ENCODE results near the gene MAPK7. TPM values are rescaled to one million over a fixed set of nuclear protein-coding genes. Genes with fewer than 3 reads are reported as not detected.

Gene MAPK7
- total and polyA plus RNA-seq, 5 donors, result 9.0 to 16.7 (median 16.2) TPM

DNA sequence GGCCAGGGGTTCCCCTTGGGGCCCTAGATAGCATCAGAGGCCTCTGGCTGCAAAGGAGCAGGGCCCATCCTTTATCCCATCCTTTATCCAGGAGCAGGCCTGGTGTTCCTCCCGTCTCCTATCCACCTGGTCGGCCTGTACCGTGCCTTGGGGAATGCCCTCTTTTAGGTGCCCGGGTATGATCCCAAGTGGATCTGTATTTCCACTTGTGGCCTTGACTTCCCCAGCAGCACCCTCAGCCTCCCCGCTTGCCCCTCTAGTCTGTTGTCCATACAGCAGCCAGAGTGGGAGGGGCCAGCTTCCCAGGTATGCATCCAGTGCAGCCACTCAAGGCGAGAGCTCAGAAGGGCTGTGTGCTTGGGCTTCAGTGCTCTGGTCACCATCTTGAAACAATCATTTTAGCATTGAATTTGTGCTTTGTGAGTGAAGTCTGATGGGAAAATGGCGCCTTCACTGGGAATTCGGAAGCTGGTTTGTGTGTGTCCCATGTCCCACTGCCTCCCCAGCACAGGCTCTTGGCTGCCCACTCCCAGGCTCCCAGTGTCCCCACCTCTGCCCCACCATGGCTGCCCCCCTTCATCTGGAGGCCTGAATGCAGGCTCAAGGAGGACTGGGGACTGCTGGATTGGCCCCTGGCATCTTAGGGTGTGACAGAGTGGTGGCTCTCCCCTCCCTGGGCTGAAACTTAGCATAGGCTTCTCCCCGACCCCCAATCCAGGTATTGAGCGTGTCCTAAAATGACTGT, 29.5 kb downstream of the MAPK7 start:
- Histone ChIP-seq H3K27ac (ENCODE audit: low read length) (no peak overlapping the region), H3K4me1 (ENCODE audit: control insufficient read depth, insufficient read depth, low read length) (no peaks in the 10 kb centered on the region), H3K4me3 (ENCODE audit: low read length) (no peak overlapping the region), H3K27me3 (ENCODE audit: control insufficient read depth, insufficient read depth) (no peaks in the 10 kb centered on the region), H3K9me3 (ENCODE audit: control insufficient read depth, low read length) (no peaks in the 10 kb centered on the region)
- DNase-seq (no peak), ATAC-seq (no peak)
- WGBS, result 98% methylated on average over 10 of the region's 10 CpGs
- intact Hi-C loops (cut with DNase I), result no loop called here

DNA sequence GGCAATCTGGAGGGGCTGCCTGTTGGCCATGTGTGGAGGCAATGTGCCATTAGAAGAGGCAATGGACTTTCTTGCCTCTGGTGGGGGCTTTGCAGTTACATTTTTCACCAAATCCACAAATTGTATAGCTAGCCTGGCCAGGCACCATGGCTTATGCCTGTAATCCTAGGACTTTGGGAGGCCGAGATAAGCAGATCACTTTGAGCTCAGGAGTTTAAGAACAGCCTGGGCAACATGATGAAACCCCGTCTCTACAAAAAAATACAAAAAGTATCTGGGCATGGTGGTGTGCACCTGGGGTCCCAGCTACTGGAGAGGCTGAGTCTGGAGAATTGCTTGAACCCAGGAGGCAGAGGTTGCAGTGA, 30.0 kb downstream of the MAPK7 start:
- Histone ChIP-seq H3K9me3 (ENCODE audit: control insufficient read depth, low read length) (no peaks in the 10 kb centered on the region), H3K4me1 (ENCODE audit: control insufficient read depth, insufficient read depth, low read length) (no peaks in the 10 kb centered on the region), H3K4me3 (ENCODE audit: low read length) (no peak overlapping the region), H3K27ac (ENCODE audit: low read length) (no peak overlapping the region), H3K27me3 (ENCODE audit: control insufficient read depth, insufficient read depth) (no peaks in the 10 kb centered on the region)
- DNase-seq (no peak), ATAC-seq (no peak)
- intact Hi-C loops (cut with DNase I), result no loop called here
- 93% methylated on average over 2 of the region's 2 CpGs for WGBS

DNA sequence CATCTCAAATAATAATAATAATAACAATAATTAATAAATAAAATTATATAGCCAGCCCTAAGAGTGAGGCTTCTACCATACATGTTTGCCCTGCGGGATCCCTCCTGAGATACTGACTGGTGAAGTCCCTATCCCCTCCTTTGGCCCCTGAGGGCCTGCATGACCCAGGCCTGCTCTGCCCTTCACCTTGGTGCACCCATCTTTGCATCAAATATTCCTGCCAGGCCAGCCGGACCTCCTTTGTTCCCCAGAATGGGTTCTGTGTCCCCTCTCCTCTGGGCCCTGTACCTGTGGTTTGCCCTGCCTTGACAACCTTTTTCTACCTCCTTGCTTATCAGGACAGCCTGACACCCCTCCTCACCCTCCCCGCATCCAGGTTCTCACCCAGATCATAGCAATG, 30.8 kb downstream of the MAPK7 start:
- no peaks in the 10 kb centered on the region for H3K27me3 ChIP-seq (ENCODE audit: control insufficient read depth, insufficient read depth)
- DNase-seq (no peak), ATAC-seq (no peak)
- no peak overlapping the region for H3K4me3 ChIP-seq (ENCODE audit: low read length)
- H3K9me3 ChIP-seq (ENCODE audit: control insufficient read depth, low read length), result no peaks in the 10 kb centered on the region
- H3K4me1 ChIP-seq (ENCODE audit: control insufficient read depth, insufficient read depth, low read length), result no peaks in the 10 kb centered on the region
- intact Hi-C loops (cut with DNase I), result no loop called here
- H3K27ac ChIP-seq (ENCODE audit: low read length), result no peak overlapping the region
- WGBS, result 97% methylated on average over 3 of the region's 3 CpGs

DNA sequence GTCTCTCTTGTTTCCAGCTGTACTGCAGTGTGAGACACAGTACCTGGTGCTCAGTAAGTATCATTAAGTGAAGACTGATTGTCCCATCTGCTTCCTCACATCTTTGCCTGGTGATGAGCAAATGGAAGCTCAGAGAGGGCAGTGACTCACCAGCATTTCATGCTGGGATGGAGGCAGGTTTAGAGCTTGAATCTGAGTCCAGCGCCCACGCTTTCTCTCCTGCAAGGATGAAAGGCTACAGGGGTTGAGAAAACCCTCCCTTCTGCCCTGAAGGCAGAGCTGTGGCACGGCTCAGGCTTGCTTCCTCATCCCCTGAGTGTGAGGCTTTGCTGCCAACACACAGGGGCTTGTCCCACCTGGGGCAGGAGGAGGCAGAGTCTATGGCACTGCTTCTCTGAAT, 31.2 kb downstream of the MAPK7 start:
- Histone ChIP-seq H3K9me3 (ENCODE audit: control insufficient read depth, low read length) (no peaks in the 10 kb centered on the region), H3K27ac (ENCODE audit: low read length) (no peak overlapping the region), H3K4me3 (ENCODE audit: low read length) (no peak overlapping the region), H3K27me3 (ENCODE audit: control insufficient read depth, insufficient read depth) (no peaks in the 10 kb centered on the region), H3K4me1 (ENCODE audit: control insufficient read depth, insufficient read depth, low read length) (no peaks in the 10 kb centered on the region)
- intact Hi-C loops (cut with DNase I), result no loop called here
- WGBS, result 83% methylated on average over 3 of the region's 3 CpGs
- DNase-seq, result no peak
- ATAC-seq, result no peak

DNA sequence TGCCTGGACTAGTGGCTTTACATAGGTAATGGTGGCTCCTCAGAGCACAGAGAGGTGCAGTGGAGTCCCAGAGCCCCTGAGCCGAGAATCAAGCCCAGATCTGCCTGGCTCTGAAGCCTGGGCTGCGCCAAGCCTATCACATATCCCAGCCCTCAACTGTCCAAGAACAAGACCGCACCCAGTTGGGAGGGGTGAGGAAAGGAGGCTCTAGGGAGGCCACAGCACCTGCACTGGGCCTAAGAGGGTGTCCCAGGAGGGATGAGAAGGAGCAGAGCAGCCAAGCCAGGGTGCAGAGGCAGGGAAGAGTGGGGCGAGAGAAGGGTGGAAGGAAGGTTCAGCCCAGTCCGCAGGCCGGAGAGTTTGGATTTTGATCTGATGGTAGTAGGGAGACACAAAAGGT, 31.8 kb downstream of the MAPK7 start:
- WGBS, result 91% methylated on average over 6 of the region's 6 CpGs
- H3K27ac ChIP-seq (ENCODE audit: low read length), result no peak overlapping the region
- H3K27me3 ChIP-seq (ENCODE audit: control insufficient read depth, insufficient read depth), result no peaks in the 10 kb centered on the region
- ATAC-seq (no peak), DNase-seq (no peak)
- no peaks in the 10 kb centered on the region for H3K9me3 ChIP-seq (ENCODE audit: control insufficient read depth, low read length)
- intact Hi-C loops (cut with DNase I), result no loop called here
- H3K4me3 ChIP-seq (ENCODE audit: low read length), result no peak overlapping the region
- no peaks in the 10 kb centered on the region for H3K4me1 ChIP-seq (ENCODE audit: control insufficient read depth, insufficient read depth, low read length)

DNA sequence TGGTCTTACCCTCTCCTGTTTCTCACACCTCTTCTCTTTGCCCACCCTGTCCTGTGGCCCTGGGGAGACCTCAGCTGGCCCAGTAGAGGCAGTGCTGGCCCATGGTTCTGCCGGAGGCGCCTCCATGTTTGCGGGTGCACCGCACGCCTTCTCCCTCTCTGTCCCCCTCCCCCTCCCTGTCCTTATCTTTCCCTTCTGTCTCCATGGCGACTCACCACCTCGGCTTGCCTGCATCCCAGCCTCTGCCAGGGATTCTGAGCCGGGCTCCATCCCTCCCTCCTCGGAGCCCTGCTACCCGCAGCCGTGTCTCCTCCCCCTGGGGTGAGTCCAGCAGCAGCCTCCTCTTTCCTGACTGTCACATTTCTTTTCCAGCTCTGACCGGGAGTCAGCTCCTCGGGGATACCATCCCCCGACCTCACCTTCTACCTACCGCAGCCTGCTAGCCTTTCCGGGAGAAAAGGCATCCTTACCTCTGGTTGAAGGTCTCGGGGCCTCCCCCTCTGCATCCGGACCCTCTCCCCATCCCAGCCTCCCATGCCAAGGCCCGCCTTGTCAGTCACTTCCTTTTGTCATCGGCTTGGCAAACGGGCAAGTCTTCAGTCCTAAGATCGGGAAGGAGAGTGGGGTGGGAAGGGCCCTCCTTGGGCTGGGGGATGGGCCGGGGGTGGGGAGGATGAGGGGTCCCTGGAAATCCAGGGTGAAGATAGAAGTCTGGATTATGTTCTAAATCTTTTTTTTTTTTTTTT, 32.8 kb downstream of the MAPK7 start, which contains the start of gene RNF112:
Gene RNF112, plus strand, starts transcription at position 358 of the 746 bp plus-strand sequence. Its CDS starts 177 bp downstream, at position 535.
- Histone ChIP-seq H3K9me3 (ENCODE audit: control insufficient read depth, low read length) (no peaks in the 10 kb centered on the region), H3K4me3 (ENCODE audit: low read length) (peak within 1 kb of the TSS; percentile 5), H3K27me3 (ENCODE audit: control insufficient read depth, insufficient read depth) (no peaks in the 10 kb centered on the region), H3K27ac (ENCODE audit: low read length) (no peak within 1 kb of the TSS), H3K4me1 (ENCODE audit: control insufficient read depth, insufficient read depth, low read length) (no peaks in the 10 kb centered on the region)
- WGBS, result 23% methylated on average over 23 of the region's 23 CpGs
- intact Hi-C loops (cut with DNase I), result no loop called here
- DNase-seq (peak; percentile 63 to 84 (median 80)), ATAC-seq (peak; percentile 54 to 56)

DNA sequence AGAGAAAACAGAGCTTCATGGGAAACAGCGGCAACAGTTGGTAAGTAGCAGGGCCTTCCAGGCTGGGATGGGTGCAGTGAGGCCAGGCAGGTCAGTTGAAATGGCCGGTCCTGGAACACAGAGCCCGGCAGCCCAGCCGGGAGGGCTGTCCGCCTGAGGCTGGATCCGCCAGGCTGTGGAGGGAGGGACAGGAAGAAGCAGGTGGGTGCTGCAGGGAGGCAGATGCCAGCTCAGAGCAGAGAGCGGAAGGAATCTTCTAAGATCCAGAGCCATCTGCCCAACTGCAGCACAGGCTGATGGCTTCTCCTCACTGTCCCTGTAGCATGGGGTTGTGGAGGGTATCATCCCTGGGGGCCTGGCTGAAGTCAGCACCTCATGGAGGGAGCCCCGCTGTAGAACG, 33.3 kb downstream of the MAPK7 start:
- H3K27ac ChIP-seq (ENCODE audit: low read length), result no peak overlapping the region
- H3K4me1 ChIP-seq (ENCODE audit: control insufficient read depth, insufficient read depth, low read length), result no peaks in the 10 kb centered on the region
- WGBS, result 55% methylated on average over 9 of the region's 9 CpGs
- H3K9me3 ChIP-seq (ENCODE audit: control insufficient read depth, low read length), result no peaks in the 10 kb centered on the region
- peak; percentile 20 to 25 for ATAC-seq
- intact Hi-C loops (cut with DNase I), result no loop called here
- DNase-seq, result peak in 1 of 3 donors; percentile 41
- H3K4me3 ChIP-seq (ENCODE audit: low read length), result peak overlapping the region; percentile 5
- H3K27me3 ChIP-seq (ENCODE audit: control insufficient read depth, insufficient read depth), result no peaks in the 10 kb centered on the region

DNA sequence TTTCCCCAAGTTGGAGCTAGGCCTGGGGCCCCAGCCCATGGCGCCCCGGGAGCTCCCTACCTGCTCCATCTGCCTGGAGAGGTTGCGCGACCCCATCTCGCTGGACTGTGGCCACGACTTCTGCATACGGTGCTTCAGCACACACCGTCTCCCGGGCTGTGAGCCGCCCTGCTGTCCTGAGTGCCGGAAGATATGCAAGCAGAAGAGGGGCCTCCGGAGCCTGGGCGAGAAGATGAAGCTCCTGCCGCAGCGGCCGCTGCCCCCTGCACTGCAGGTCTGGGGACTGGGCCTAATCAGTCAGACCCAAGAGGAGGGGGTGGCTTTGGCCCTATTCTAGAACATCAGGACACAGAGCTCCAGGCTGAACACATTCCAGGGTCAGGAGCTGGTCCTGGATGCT, 34.2 kb downstream of the MAPK7 start:
- intact Hi-C loops (cut with DNase I), result no loop called here
- 94% methylated on average over 16 of the region's 16 CpGs for WGBS
- no peaks in the 10 kb centered on the region for H3K27me3 ChIP-seq (ENCODE audit: control insufficient read depth, insufficient read depth)

DNA sequence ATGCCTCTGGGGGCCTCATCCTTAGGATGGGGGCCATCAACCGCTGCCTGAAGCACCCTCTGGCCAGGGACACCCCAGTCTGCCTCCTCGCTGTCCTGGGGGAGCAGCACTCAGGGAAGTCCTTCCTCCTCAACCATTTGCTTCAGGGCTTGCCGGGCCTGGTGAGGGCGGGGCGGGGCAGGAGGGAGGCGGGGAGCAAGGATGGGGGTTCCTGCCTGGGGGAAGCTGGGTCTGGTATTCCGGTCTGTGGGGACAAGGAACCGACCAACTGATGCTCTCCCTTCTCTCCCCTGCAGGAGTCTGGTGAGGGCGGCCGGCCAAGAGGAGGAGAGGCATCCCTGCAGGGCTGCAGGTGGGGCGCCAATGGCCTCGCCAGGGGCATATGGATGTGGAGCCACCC, 34.7 kb downstream of the MAPK7 start:
- Histone ChIP-seq H3K27me3 (ENCODE audit: control insufficient read depth, insufficient read depth) (no peaks in the 10 kb centered on the region), H3K4me3 (ENCODE audit: low read length) (no peak overlapping the region), H3K9me3 (ENCODE audit: control insufficient read depth, low read length) (no peaks in the 10 kb centered on the region), H3K27ac (ENCODE audit: low read length) (no peak overlapping the region), H3K4me1 (ENCODE audit: control insufficient read depth, insufficient read depth, low read length) (no peaks in the 10 kb centered on the region)
- DNase-seq, result peak in 1 of 3 donors; percentile 30
- 88% methylated on average over 12 of the region's 12 CpGs for WGBS
- intact Hi-C loops (cut with DNase I), result no loop called here
- ATAC-seq, result no peak

More for the DNA sequence above, 34.2 kb downstream of the MAPK7 start:
- ATAC-seq (no peak), DNase-seq (peak in 1 of 3 donors; percentile 40)
- Histone ChIP-seq H3K4me1 (ENCODE audit: control insufficient read depth, insufficient read depth, low read length) (no peaks in the 10 kb centered on the region), H3K9me3 (ENCODE audit: control insufficient read depth, low read length) (no peaks in the 10 kb centered on the region), H3K4me3 (ENCODE audit: low read length) (no peak overlapping the region), H3K27ac (ENCODE audit: low read length) (no peak overlapping the region)

DNA sequence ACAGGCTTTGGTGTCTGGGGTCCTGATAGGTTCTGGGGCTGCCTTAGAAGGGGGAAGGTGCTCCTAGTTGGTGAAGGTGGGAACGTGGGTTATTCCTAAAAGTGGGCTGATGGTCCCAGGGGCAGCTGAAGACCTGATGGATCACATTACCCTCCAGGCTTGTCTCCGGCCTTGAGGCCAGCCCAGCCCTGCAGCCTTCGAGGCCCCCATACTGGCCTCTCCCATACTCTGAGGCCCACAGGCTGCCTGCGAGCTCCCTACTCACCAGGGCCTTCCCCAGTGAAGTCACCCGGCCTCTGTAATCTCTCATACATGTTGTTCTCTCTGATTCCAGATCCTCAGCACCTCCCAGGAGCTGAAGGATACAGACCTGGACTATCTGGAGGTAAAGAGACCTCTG, 35.5 kb downstream of the MAPK7 start:
- DNase-seq, result peak in 1 of 3 donors; percentile 5
- WGBS, result 83% methylated on average over 5 of the region's 5 CpGs
- intact Hi-C loops (cut with DNase I), result no loop called here
- H3K27me3 ChIP-seq (ENCODE audit: control insufficient read depth, insufficient read depth), result no peaks in the 10 kb centered on the region
- H3K4me3 ChIP-seq (ENCODE audit: low read length), result no peak overlapping the region
- H3K4me1 ChIP-seq (ENCODE audit: control insufficient read depth, insufficient read depth, low read length), result no peaks in the 10 kb centered on the region
- no peak overlapping the region for H3K27ac ChIP-seq (ENCODE audit: low read length)
- ATAC-seq, result no peak
- no peaks in the 10 kb centered on the region for H3K9me3 ChIP-seq (ENCODE audit: control insufficient read depth, low read length)

DNA sequence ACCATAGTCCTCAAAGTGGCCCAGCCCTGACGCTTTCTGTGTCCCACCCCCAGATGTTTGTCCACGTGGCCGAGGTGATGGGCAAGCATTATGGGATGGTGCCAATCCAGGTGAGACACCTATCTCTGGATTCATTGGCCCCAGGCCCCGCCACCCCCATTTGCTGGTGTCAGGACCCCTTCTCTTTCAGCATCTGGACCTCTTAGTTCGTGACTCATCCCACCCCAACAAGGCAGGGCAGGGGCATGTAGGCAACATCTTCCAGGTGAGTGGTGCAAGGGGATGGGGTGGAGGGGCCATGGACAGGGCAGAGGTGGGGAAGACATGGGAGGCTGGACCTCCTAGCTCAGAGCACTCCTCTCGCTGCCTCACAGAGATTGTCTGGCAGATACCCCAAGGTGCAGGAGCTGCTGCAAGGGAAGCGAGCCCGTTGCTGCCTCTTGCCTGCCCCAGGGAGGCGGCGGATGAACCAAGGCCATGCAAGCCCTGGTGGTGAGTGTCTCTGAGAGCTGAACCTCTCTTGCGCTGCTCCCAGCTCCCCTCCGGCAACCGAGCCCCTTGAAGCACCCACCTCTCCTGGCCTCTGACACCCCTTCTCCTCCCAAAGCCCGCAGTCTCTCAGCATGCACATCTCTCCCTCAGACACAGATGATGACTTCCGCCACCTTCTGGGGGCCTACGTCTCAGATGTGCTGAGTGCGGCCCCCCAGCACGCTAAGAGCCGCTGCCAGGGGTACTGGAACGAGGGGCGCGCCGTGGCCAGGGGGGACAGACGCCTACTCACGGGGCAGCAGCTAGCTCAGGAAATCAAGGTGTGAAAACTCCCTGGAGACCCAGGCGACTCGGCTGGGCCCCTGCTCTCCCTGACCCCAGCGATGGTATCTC, 36.3 kb downstream of the MAPK7 start:
- no peak for DNase-seq
- no peak for ATAC-seq
- H3K4me3 ChIP-seq (ENCODE audit: low read length), result no peak overlapping the region
- no peaks in the 10 kb centered on the region for H3K9me3 ChIP-seq (ENCODE audit: control insufficient read depth, low read length)
- 88% methylated on average over 28 of the region's 28 CpGs for WGBS
- no peaks in the 10 kb centered on the region for H3K27me3 ChIP-seq (ENCODE audit: control insufficient read depth, insufficient read depth)
- intact Hi-C loops (cut with DNase I), result no loop called here
- no peak overlapping the region for H3K27ac ChIP-seq (ENCODE audit: low read length)
- no peaks in the 10 kb centered on the region for H3K4me1 ChIP-seq (ENCODE audit: control insufficient read depth, insufficient read depth, low read length)
